Left cardiac atrium (tissue), 4 donors: ENCODE data around the gene PDXDC1. TPM values are rescaled to one million over a fixed set of nuclear protein-coding genes. Genes with fewer than 3 reads are reported as not detected.
"Not testable (repeated sequence)": the region's sequence is repeated elsewhere in the genome, so short reads cannot be mapped to it uniquely, and the experiment has no call there.

Experiments used
- ATAC-seq, 2 donors: fragments of 200-7000 bp; cut with Tn5 transposase; one replicate each; pipeline ENCODE4 v1.9.1; 2020; ENCODE audit warnings: mild to moderate bottlenecking in 2 of 2, moderate library complexity in 2 of 2
- DNase-seq: peaks from one replicate; pipeline ENCODE4 v3.0.0-alpha.2; 2020
- intact Hi-C, 2 donors: fragments of 100-400 bp; cut with DNase I; formaldehyde crosslinking; loops; one replicate each; pipeline versions ENCODE4 v1.14.1 to v1.15.1; 2022 to 2023
- total RNA-seq, 2 donors: library from RNA; stranded (reverse); fragmentation: NEBNext Ultra II Directional; extraction: Animal tissue kit (Norgen Biotek cat#: 25700); gene quantifications; one replicate each; pipeline ENCODE4 v1.2.1, GENCODE V29; 2021
- donor health status: DM: no; HTN: yes; CAD: no.
- donor health status: DM: no; HTN: yes; CAD: no; lungs with severe emphysema.
- donor health status: DM: yes; HTN: yes; CAD: no.
- donor health status: Dilated cardiomyopathy.

The PDXDC1 gene
- total RNA-seq, 2 donors from 2014 or later: 73.8 to 103 TPM

DNA sequence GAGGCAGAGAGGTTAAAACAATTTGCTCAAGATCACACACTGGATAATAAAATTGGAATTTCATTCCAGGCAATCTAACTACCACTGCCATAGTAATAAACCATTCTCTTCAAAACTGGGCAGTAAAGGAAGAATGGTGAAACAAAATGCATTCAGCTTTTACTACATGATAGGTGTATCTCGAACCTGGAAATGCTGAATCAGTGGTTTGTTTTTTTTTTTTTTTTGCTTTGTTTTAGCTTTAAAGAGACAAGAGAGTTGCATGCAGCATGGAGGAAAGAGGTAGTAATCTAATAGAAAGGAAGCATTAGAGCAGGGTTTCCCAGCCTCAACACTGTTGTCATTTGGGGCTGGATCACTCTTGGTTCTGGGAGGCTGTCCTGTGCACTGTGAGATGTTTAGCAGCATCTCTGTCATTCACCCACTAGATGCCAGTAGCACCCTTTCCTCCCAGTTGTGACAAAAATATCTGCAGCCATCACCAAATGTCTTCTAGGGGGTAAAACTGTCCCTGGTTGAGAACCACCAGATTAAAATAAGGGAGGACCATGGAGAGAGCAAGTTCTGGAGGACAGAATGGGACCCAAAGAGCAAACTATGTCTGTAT lies 115.9 kb downstream of the PDXDC1 start:
- DNase-seq, ATAC-seq, intact Hi-C loops: not testable (repeated sequence)

- ATAC-seq, DNase-seq, intact Hi-C loops: not testable (repeated sequence)
These were observed 118.7 kb downstream of the PDXDC1 start for GRCh38 chr16:15093571-15093954.

DNA sequence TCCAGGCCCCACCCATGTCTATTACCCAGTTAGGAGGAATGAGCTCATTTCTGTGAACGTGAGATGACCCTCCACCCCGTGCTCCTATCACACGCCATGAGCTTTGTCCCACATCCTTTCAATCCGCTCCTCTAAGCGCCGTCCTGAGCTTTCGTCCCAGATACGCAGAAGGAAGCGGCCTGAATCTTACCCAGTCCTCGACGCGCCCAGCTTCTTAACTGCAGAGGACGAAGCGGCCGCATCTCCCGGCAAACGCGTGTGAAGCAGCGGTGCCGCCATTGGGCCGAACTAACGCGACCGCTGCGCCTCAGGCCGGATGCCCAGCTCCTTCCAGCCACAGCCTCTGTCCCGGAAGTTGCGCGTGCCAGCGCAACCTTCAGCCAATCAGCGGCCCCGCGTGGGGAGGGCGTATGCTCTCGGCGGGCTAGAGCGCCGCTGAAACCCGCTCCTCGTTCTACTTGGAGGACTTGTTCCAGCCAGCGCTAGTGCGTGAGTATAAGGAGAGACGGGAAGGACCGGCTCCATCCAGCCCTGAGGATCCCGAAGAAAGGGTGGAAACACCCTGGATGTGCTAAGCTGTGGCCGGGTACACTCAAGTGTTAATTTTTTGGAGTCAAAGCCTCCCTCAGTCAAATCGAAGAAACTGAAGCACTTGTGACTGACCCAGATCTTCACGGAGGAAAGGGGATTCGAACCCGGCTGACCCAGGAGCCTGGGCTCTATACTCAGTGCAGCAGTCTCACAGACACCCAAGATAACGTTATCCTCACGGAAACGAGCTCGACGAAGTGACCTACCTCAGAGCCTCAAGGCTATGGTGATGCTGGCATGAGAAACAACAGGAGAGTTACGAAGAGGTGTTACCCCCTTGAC lies 119.4 kb downstream of the PDXDC1 start, which contains the start of gene RRN3:
TSS of gene RRN3 (minus strand) at position 318 of the 873 bp plus-strand sequence. CDS start at position 279, 39 bp downstream.
- intact Hi-C loops: not testable (repeated sequence)
- ATAC-seq (peak; percentile 100), DNase-seq (peak; percentile 94)

GRCh38 chr16:15096583-15096972 lies 121.8 kb downstream of the PDXDC1 start:
- DNase-seq, ATAC-seq, intact Hi-C loops: not testable (repeated sequence)

GRCh38 chr16:15099366-15099909 lies 124.6 kb downstream of the PDXDC1 start:
- ATAC-seq: peak; percentile 34 to 67
- intact Hi-C loops, DNase-seq: not testable (repeated sequence)

DNA sequence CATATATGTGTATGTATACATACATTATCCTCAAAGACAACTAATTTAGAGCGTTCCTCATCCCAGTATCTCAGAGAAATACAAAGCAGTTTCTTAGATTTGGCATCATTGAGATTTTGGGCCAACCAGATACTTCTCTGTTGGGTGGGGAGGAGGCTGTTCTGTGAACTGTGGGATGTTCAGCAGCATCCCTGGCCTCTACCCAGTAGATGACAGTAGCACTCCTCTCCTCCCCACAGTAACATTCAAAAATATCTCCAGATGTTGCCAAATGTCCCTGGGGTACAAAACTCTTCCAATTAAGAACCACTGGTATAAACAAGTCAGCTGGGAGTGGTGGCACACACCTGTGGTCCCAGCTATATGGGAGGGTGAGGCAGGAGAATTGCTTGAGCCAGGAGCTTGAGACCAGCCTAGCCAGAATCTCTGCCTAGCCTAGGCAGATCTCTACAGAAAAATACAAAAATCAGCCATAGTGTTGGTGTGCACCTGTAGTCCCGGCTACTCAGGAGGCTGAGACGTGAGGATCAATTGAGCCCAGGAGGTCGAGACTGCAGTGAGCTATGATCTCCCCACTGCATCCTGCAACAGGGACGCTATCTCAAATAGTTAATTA lies 125.7 kb downstream of the PDXDC1 start:
- intact Hi-C loops, ATAC-seq, DNase-seq: not testable (repeated sequence)

DNA sequence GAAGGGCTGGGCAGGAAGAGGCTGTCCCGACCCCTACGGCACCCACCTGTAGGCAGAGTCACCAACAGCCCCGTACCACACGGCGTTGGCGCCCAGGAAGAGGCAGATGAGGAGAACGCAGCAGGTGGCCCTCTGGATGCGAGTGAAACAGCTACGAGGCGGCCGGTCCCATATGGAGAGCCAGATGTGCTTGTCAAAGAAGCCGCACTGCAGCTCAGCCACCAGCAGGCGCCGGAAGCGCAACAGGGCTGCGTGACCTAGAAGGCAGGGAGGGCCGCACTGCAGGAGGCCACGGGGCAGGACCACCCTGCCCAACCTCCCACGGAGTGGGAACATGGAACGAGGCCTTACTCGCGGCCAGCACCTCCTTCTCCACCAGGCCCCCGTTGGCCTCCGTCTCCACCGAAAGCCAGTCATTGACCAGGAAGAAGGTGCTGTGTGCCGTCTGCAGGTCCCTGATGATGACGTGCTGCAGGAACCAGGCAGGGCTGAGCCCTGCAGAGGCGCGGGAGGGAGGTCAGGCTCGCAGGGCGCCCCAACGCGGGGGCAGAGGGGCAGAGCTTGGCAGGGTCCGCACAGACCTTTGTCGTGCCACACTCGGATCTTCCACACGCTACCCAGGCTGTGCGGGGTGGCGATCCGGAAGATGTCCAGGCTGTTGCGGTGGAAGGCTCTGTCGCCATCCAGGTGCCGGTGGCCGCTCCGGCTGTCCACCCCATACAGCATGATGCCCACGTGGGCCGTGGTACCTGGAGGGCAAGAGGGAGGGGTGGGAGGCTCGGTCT lies 153.0 kb downstream of the PDXDC1 start:
- ATAC-seq, DNase-seq, intact Hi-C loops: not testable (repeated sequence)

DNA sequence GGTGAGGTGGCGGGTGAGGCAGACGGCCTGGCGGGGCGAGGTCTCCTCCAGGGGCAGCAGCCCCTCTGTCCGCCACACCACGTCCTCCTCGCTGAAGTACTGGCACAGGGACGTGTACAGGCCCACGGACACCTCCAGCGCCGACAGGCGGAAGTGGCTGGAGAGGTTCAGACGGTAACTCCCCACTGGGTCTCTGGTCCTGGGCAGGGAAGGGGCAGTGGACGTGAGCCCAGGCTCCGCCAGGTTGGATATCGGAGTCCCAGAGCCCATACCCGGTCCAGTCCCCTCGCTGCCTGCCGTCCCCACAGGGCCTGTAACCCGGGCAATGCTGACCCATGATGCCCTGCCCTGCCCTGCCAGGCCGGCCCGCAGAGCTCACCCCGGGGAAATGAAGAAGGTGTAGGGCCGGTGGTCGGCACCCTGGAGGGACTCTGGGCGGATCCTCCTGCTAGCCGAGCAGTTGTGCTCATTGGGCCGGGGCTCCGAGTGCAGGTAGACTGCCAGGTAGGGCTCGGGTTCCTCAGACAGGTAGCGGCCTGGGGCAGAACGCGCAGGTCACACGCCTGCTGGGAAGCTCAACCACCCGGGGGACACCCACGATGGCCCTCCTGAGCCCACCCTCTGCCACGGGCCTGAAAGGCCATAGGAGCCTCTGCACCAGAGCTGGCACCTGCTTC lies 155.6 kb downstream of the PDXDC1 start:
- DNase-seq: peak; percentile 1
- intact Hi-C loops, ATAC-seq: not testable (repeated sequence)

DNA sequence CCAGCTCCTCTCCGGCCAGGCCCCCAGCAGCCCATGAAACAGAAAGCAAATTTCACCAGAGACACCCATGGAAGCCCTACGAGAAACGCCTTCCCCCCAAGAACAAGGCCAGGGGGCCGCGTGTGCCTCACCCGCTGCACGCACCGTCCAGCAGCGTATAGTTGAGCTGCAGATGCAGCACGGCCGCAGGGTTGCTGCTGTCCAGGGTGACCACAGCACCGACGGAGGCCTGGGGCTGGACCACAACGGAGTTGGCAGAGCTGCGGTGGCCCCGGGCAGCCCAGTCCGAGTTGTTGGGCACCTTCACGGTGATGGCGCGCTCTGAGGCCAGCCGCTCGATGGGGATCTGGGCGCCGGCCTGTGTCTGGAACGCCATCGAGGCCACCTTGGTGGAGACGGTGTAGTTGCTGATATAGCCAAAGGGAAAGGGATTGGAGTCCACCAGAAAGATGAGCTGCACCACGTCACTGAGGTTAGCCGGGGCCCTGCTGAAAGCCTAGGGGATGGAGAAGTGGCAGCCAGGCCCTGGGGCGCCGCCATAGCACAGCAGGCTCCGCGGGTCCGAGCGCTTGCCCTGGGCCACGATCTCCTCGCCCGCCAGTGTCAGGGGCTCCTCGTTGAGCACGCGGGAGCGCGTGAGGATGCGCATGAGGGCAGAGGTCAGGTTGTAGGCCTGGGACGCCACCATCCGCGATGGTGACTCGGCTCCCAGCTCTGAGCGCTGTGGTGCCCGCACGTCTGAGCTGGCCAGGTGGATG lies 156.3 kb downstream of the PDXDC1 start:
- ATAC-seq, intact Hi-C loops: not testable (repeated sequence)
- peak; percentile 4 for DNase-seq

GRCh38 chr16:15132719-15133428 lies 158.0 kb downstream of the PDXDC1 start:
- intact Hi-C loops, ATAC-seq: not testable (repeated sequence)
- DNase-seq: peak; percentile 7

- DNase-seq: peak; percentile 6
- ATAC-seq, intact Hi-C loops: not testable (repeated sequence)
These were observed 158.7 kb downstream of the PDXDC1 start for GRCh38 chr16:15133554-15133953.

- ATAC-seq: peak in 1 of 2 donors; percentile 16
- DNase-seq, intact Hi-C loops: not testable (repeated sequence)
These were observed 160.1 kb downstream of the PDXDC1 start for GRCh38 chr16:15134752-15135482.

DNA sequence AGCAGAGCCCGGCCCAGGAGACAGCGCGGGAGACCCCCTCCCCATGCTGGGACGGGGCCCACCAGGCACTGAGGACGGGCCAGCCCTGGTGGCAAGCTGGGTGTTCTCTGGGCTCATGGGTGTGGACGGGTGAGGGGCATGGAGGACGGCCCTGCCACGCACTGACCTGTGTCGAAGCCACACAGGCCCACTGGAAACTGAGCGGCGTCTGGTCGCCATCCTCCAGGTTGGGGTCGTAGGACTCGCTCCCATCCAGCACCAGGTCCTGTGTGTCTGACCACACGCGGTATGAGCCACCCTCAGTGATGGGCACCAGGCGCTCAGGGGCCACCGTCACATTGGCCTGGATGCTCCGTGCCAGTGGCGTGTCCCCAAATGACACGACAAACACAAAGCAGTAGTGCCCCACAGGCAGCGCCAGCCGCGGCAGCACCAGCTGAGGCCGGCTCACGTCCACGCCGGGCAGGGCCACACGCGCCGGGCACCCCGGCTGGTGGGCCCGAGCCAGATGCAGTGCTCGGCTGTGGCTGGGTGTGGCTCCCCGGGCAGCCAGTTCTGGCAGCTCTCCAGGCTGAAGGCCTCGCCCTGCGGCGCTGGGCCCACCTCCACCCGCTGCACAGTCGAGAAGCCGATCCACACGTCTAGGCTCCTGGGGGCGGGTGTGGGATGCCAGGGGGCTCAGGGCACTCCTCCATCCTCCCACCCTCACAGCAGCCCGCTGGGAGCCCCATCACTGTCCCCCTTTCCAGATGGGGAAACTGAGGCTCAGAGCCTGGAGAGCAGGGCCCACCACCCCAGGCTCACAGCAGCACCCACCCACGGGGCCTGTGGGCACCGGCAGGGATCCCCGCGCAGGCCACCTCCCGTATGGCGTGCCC lies 160.9 kb downstream of the PDXDC1 start:
- intact Hi-C loops: not testable (repeated sequence)
- ATAC-seq: peak; percentile 23 to 55
- peak; percentile 13 for DNase-seq

DNA sequence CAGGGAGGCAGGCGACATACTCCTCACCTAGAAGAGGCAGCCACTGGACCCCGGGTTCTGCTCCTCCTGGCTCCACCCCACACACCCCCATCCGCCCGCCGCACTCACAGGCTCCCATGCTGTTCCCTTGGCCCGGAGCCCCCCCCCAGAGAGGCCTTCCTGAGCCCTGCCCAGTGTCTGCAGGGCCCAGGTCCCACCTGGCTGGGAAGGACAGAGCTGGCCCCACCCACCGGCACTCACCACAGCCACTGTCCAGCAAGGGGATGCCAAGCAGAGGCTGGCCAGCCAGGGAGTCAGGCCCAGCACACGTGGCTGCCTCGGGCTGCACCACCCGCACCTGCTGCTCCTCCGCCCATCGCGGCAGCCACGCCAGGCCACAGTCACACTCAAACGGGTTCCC lies 162.7 kb downstream of the PDXDC1 start:
- intact Hi-C loops, ATAC-seq: not testable (repeated sequence)
- DNase-seq: peak; percentile 14
